ENCODE measurements around the gene CDYL2.

GRCh38 chr16:80700558-80700957 is 103.8 kb downstream of the CDYL2 start:
- TF ChIP-seq CTCF (IDR thresholded peaks at IDR 0.05), result no peak
- no peak for TF ChIP-seq POLR2A (IDR thresholded peaks at IDR 0.05)

Data from Peyer's patch (tissue), 4 donors.